GM12878 (cell line): ENCODE data around the gene KIFC3. TPM values are rescaled to one million over a fixed set of nuclear protein-coding genes. Genes with fewer than 3 reads are reported as not detected.

ENCODE experiments used
- ATAC-seq: fragments of 200-7000 bp; cut with Tn5 transposase; 3 replicates; pipeline ENCODE4 v1.9.1; 2020; ENCODE audit warnings: mild to moderate bottlenecking, moderate library complexity
- BruUV-seq: library from RNA; stranded (reverse); fragments of 400-500 nt; replicated peaks from 2 replicates; lab custom pipeline; 2021; lab: Mats Ljungman, UMichigan
- CTCF ChIA-PET: fragments of 300-600 bp; sonication (Branson Sonifier 250); formaldehyde crosslinking; extraction: SDS; loops from one replicate; lab custom pipeline; 2021; ENCODE audit warnings: inconsistent platforms; lab: Yijun Ruan, JAX
- POLR2A ChIA-PET: fragments of 350-600 bp; formaldehyde crosslinking; extraction: SDS; loops from one replicate; lab custom pipeline; 2021; ENCODE audit warnings: inconsistent platforms; lab: Charles Lee
- RAD21 ChIA-PET: fragments of 300-600 bp; sonication (Branson Sonifier 250); formaldehyde crosslinking; loops from one replicate; lab custom pipeline; 2023; ENCODE audit warnings: antibody characterized with exemption; ENCODE audit not compliant: unreplicated experiment; lab: Charles Lee
- SMC1A ChIA-PET: fragments of 300-600 bp; sonication (Branson Sonifier 250); formaldehyde crosslinking; loops from one replicate; lab custom pipeline; 2023; ENCODE audit not compliant: unreplicated experiment, uncharacterized antibody; lab: Charles Lee
- DNase-seq: peaks from one replicate; pipeline ENCODE4 v3.0.0-alpha.2; 2011; ENCODE audit warnings: low read depth, low spot score
- FAIRE-seq: peaks from 3 replicates; lab custom pipeline; 2011; peaks lifted over from hg19 to GRCh38; lab: Jason Lieb, UNC
- H2AFZ ChIP-seq: 2 replicates; pipeline ENCODE4 v1.6.0; 2011; ENCODE audit warnings: low read depth, low read length, control low read depth; ENCODE audit not compliant: control insufficient read depth
- H3K27ac ChIP-seq: 2 replicates; pipeline ENCODE4 v1.5.1; 2011; ENCODE audit warnings: control low read depth; ENCODE audit not compliant: control insufficient read depth, insufficient read depth
- H3K27me3 ChIP-seq, 2 experiments: replicated peaks in 1 of 2; 2 replicates each; pipeline versions ENCODE4 v1.6.0 to v1.6.1; 2011; ENCODE audit warnings: low read length in 1 of 2; ENCODE audit not compliant: control insufficient read depth in 2 of 2, insufficient read depth in 2 of 2
- H3K36me3 ChIP-seq, 2 experiments: 2 replicates each; pipeline ENCODE4 v1.5.1; 2011; ENCODE audit warnings: low read length in 1 of 2; ENCODE audit not compliant: control insufficient read depth in 2 of 2, insufficient read depth in 2 of 2
- H3K4me1 ChIP-seq: 2 replicates; pipeline ENCODE4 v1.6.1; 2011; ENCODE audit warnings: mild to moderate bottlenecking, low read length, moderate library complexity, mixed read lengths; ENCODE audit not compliant: control insufficient read depth, insufficient read depth
- H3K4me2 ChIP-seq: 2 replicates; pipeline ENCODE4 v1.6.0; 2011; ENCODE audit warnings: control low read depth; ENCODE audit not compliant: control insufficient read depth, insufficient read depth
- H3K4me3 ChIP-seq: fragments of 200-600 bp; sonication (generic); 2 replicates; pipeline ENCODE4 v1.5.1; 2016
- H3K79me2 ChIP-seq: 2 replicates; pipeline ENCODE4 v1.6.0; 2011; ENCODE audit warnings: low read length; ENCODE audit not compliant: control insufficient read depth, insufficient read depth
- H3K9ac ChIP-seq: 2 replicates; pipeline ENCODE4 v1.8.0; 2011; ENCODE audit warnings: low read length, control low read depth, mixed read lengths; ENCODE audit not compliant: control insufficient read depth, insufficient read depth
- H3K9me3 ChIP-seq: replicated peaks from 3 replicates; pipeline ENCODE4 v1.5.1; 2011; ENCODE audit warnings: mild to moderate bottlenecking, low read length; ENCODE audit not compliant: control insufficient read depth, insufficient read depth
- H4K20me1 ChIP-seq: 2 replicates; pipeline ENCODE4 v1.6.0; 2011; ENCODE audit not compliant: control insufficient read depth, insufficient read depth
- BCL11A ChIP-seq: IDR thresholded peaks from 2 replicates; pipeline ENCODE4 v1.6.1; 2011; ENCODE audit warnings: low read depth, low read length
- BCL3 ChIP-seq: IDR thresholded peaks from 2 replicates; pipeline ENCODE4 v1.6.1; 2011; ENCODE audit warnings: borderline replicate concordance, low read depth, mild to moderate bottlenecking, moderate library complexity, low read length; ENCODE audit not compliant: insufficient read depth, poor library complexity, severe bottlenecking
- CBX3 ChIP-seq: fragments of 200-600 bp; sonication (generic); IDR thresholded peaks from 2 replicates; pipeline ENCODE4 v1.6.1; 2016; ENCODE audit warnings: low read depth, borderline replicate concordance
- FOXM1 ChIP-seq: IDR thresholded peaks from 2 replicates; pipeline ENCODE4 v1.6.1; 2012; ENCODE audit warnings: low read depth, mild to moderate bottlenecking, inconsistent platforms, low read length, moderate library complexity
- POLR2A ChIP-seq: IDR thresholded peaks from 2 replicates; pipeline ENCODE4 v1.6.1; 2011; ENCODE audit warnings: low read depth, mild to moderate bottlenecking, low read length
- SMAD5 ChIP-seq: IDR thresholded peaks from 2 replicates; pipeline ENCODE4 v1.6.1; 2016; ENCODE audit warnings: antibody characterized with exemption, low read depth
- ZNF207 ChIP-seq: fragments of 450-650 bp; IDR thresholded peaks from 2 replicates; pipeline ENCODE4 v1.6.1; 2014; ENCODE audit warnings: antibody characterized with exemption, mild to moderate bottlenecking, borderline replicate concordance
- ZNF217 ChIP-seq: fragments of 450-650 bp; IDR thresholded peaks from 2 replicates; pipeline ENCODE4 v1.6.1; 2017; ENCODE audit warnings: antibody characterized with exemption, mild to moderate bottlenecking
- ZNF622 ChIP-seq: fragments of 450-650 bp; IDR thresholded peaks from 2 replicates; pipeline ENCODE4 v1.6.1; 2017; ENCODE audit warnings: mild to moderate bottlenecking, inconsistent platforms
- ZZZ3 ChIP-seq: IDR thresholded peaks from 2 replicates; pipeline ENCODE4 v1.6.1; 2011; ENCODE audit warnings: low read depth; ENCODE audit not compliant: control insufficient read depth, insufficient read length
- WGBS: methylation state at CpG from one replicate; pipeline ENCODE4 v1.1.6; 2016; ENCODE audit warnings: low lambda C conversion rate; ENCODE audit not compliant: insufficient replicate concordance, insufficient coverage; ENCODE audit errors: missing lambda C conversion rate; 5-methylcytosine and 5-hydroxymethylcytosine counted together
- in situ Hi-C: fragments of 300-500 bp; cut with MboI; formaldehyde crosslinking; loops from 9 replicates; pipeline ENCODE4 v1.14.3; 2018; ENCODE audit warnings: mixed read lengths
- intact Hi-C: fragments of 100-400 bp; cut with micrococcal nuclease; formaldehyde crosslinking; loops from one replicate; pipeline ENCODE4 v1.14.2; 2022; ENCODE audit not compliant: unreplicated experiment
- polyA plus RNA-seq, 11 experiments: library from polyadenylated mRNA; depleted of rRNA in 4 of 11; unstranded in 6 of 11; stranded (reverse) in 5 of 11; fragments of >200 nt; fragmentation: Nextera tagmentation in 4 of 11; fragmentation: Illumina TruSeq in 1 of 11; extraction: Ambion mirVana in 4 of 11; extraction: Trizol in 1 of 11; gene quantifications; 1 replicate in 1 of 11; 2 replicates in 10 of 11; pipeline versions ENCODE4 v1.2.1 to v1.2.3, GENCODE V29; 2011 to 2016; ENCODE audit warnings: inconsistent platforms in 2 of 11, missing spikeins in 2 of 11, low read depth in 1 of 11
- total RNA-seq, 4 experiments: library from RNA; depleted of rRNA in 3 of 4; stranded (reverse); fragments of >200 nt in 3 of 4; fragmentation: Illumina TruSeq in 1 of 4; extraction: Trizol in 1 of 4; gene quantifications; 2 replicates each; pipeline versions ENCODE4 v1.2.1 to v1.2.3, GENCODE V29; 2013 to 2021
- TF ChIP-seq, protein P1 (sequence below): fragments of 450-650 bp; IDR thresholded peaks from 2 replicates; pipeline ENCODE4 v1.6.1; 2017; ENCODE audit warnings: low read depth, mild to moderate bottlenecking, moderate library complexity

The KIFC3 gene
- total and polyA plus RNA-seq, 10 of the 15 experiments (the other 5 are each of a cell fraction or from before 2014, with no cell fraction given), result 0.22 to 1.3 (median 0.26) TPM; not detected in 3

GRCh38 chr16:57752203-57752580 is 50.1 kb downstream of the KIFC3 start:
- Histone ChIP-seq H3K4me3 (no peak overlapping the region), H3K4me1 (no peaks in the 10 kb centered on the region), H3K4me2 (no peak overlapping the region), H4K20me1 (no peaks in the 10 kb centered on the region), H3K27ac (no peak overlapping the region), H3K9me3 (no peaks in the 10 kb centered on the region), H3K27me3 (no peaks in the 10 kb centered on the region), H3K36me3 (no peaks in the 10 kb centered on the region; a peak in 2 of 4 replicates), H3K9ac (no peak overlapping the region), H3K79me2 (no peaks in the 10 kb centered on the region), H2AFZ (no peak overlapping the region)
- in situ Hi-C loops, result no loop called here
- intact Hi-C loops, result no loop called here
- no peak for TF ChIP-seq BCL11A
- TF ChIP-seq CBX3, result no peak
- TF ChIP-seq, protein P1, sequence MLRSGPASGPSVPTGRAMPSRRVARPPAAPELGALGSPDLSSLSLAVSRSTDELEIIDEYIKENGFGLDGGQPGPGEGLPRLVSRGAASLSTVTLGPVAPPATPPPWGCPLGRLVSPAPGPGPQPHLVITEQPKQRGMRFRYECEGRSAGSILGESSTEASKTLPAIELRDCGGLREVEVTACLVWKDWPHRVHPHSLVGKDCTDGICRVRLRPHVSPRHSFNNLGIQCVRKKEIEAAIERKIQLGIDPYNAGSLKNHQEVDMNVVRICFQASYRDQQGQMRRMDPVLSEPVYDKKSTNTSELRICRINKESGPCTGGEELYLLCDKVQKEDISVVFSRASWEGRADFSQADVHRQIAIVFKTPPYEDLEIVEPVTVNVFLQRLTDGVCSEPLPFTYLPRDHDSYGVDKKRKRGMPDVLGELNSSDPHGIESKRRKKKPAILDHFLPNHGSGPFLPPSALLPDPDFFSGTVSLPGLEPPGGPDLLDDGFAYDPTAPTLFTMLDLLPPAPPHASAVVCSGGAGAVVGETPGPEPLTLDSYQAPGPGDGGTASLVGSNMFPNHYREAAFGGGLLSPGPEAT, result no peak
- no peak for TF ChIP-seq ZZZ3
- TF ChIP-seq POLR2A, result no peak
- ChIA-PET CTCF (interaction anchor here (0.9 to 1.2 kb wide), 2 partner anchors 15 to 175 kb away, joined by 3 to 4 read pairs; no protein-coding TSS in a partner anchor), RAD21 (no interaction called here), POLR2A (no interaction called here), SMC1A (no interaction called here)
- BruUV-seq, result no TSS peak
- DNase-seq, result no peak
- FAIRE-seq, result no peak
- WGBS, result 52% methylated on average over 6 of the region's 6 CpGs
- no peak for ATAC-seq

GRCh38 chr16:57751539-57752202 is 50.6 kb downstream of the KIFC3 start:
- Histone ChIP-seq H4K20me1 (no peaks in the 10 kb centered on the region), H3K27me3 (no peaks in the 10 kb centered on the region), H3K36me3 (no peaks in the 10 kb centered on the region; a peak in 2 of 4 replicates), H3K79me2 (no peaks in the 10 kb centered on the region), H3K9me3 (no peaks in the 10 kb centered on the region), H3K4me2 (no peak overlapping the region), H3K9ac (no peak overlapping the region), H3K4me3 (no peak overlapping the region), H3K27ac (no peak overlapping the region), H3K4me1 (no peaks in the 10 kb centered on the region), H2AFZ (no peak overlapping the region)
- ChIA-PET SMC1A (no interaction called here), RAD21 (no interaction called here), POLR2A (interaction anchor here (0.7 kb wide), 1 partner anchor 20 kb away, joined by 4 read pairs; no protein-coding TSS in a partner anchor), CTCF (interaction anchor here (0.9 to 1.2 kb wide), 2 partner anchors 16 to 175 kb away, joined by 3 to 4 read pairs; no protein-coding TSS in a partner anchor)
- FAIRE-seq (no peak), DNase-seq (no peak), ATAC-seq (no peak)
- intact Hi-C loops, result no loop called here
- in situ Hi-C loops, result no loop called here
- WGBS, result 88% methylated on average over 26 of the region's 26 CpGs
- BruUV-seq, result no TSS peak
- TF ChIP-seq ZNF217 (no peak), ZNF207 (no peak), SMAD5 (no peak), ZNF622 (no peak), FOXM1 (no peak), BCL3 (no peak)
